ENCODE results near the gene GBX1. TPM values are rescaled to one million over a fixed set of nuclear protein-coding genes. Genes with fewer than 3 reads are reported as not detected.

Gene GBX1
- total RNA-seq, 1 donor from 2014 or later, result not detected

DNA sequence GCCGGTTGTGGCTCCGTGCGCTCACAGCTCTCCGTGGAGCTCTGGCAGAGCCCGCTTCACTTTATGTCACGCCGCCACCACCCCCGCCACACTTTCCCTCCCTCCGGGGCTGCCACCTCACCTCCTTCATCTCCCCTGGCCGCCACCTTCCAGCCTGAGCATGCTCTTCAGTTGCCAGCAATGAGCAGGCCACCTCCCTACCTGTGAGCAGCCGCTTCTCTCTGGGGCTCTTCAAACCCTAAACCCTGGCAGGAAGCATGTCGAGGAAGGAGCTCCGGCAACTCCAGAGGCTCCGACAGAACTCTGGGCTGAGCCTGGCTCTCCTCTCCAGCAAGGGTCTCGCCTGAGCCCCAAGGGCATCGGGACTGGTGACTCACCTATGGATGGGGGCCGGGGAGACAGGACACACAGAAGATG is 36.7 kb downstream of the GBX1 start:
- Mint-ChIP-seq H3K4me3 (no peak overlapping the region), H3K36me3 (ENCODE audit: low read depth) (no peaks in the 10 kb centered on the region), H3K27ac (no peak overlapping the region), H3K27me3 (ENCODE audit: insufficient read depth) (no peaks in the 10 kb centered on the region), H3K4me1 (ENCODE audit: low read depth) (no peaks in the 10 kb centered on the region), H3K9me3 (no peaks in the 10 kb centered on the region)
- intact Hi-C loops (cut with micrococcal nuclease), result no loop called here
- no peak for DNase-seq (ENCODE audit: low spot score)

DNA sequence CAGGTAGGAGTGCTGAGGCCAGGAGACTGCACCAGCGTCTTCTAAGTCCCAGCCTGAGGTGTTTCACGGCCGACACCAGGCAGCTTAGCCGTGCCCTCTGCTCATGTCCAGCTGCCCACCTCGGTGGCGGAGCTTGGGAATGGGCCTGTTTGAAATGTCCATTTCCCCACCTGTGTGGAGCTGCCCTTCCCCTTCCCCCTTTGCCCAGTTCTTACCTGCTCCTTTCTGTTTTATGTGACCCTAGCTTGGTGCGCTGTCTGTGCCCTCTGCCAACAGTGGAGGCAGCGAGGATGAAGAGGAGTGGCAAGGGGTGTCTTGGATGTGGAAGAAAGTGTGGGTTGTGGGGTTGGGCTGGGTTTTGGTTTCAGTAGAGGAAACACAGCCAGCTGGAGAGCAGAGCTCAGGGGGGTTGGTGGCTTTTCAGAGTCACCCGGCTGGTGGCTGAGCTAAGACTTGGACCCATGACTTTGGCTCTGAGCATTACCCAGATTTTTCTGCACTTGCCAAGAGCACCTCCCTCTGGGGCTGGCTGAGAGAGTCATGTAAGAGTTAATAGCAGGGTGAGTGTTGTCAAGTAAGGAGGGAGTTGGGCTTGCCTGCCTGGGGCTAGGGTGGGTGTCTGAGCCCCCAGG is 37.4 kb downstream of the GBX1 start:
- H3K9me3 Mint-ChIP-seq, result no peaks in the 10 kb centered on the region
- intact Hi-C loops (cut with micrococcal nuclease), result no loop called here
- H3K36me3 Mint-ChIP-seq (ENCODE audit: low read depth), result no peaks in the 10 kb centered on the region
- H3K27ac Mint-ChIP-seq, result no peak overlapping the region
- no peaks in the 10 kb centered on the region for H3K4me1 Mint-ChIP-seq (ENCODE audit: low read depth)
- no peaks in the 10 kb centered on the region for H3K27me3 Mint-ChIP-seq (ENCODE audit: insufficient read depth)
- no peak for DNase-seq (ENCODE audit: low spot score)
- no peak overlapping the region for H3K4me3 Mint-ChIP-seq

DNA sequence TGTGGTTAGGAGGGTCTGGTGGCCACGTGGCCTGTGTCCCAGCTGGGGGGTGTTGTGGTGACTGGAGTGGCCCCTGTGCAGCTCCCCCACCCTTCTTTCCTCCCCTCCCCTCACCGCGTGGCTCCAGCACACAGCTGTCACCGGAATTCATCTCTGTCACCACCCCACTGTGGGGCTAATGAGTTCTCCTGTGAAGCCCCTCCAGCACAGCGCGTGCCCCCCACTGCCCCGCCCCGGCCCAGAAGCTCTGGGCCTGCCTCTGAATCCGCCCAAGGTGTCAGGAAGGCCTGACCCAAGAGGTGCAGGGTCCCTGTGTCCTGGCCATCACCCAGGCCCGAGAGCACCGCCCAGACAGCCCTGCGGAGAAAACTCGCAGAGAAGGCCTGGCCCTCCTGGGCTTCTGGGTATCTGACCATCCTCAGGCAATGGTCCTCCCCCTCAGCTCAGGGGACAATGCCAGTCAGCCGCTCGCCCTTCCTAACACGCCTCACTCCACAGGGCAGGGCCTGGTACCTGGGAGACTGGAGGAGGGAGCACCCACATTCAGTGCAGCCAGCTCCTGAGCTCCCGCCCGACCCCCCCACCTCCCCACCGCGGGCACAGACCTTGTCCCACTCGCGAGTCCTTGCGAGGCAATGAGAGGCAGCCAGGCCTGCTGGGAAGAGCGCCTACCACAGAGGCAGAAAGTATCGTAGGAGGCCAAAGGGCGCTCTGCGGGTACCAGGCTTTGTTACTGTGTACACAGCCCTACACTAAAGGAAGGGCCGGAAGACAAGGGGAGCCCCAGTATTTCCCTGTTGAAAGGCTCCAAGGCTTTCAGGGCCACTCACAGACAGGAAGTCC is 38.2 kb downstream of the GBX1 start:
- Mint-ChIP-seq H3K4me1 (ENCODE audit: low read depth) (no peaks in the 10 kb centered on the region), H3K27me3 (ENCODE audit: insufficient read depth) (no peaks in the 10 kb centered on the region), H3K4me3 (no peak overlapping the region), H3K27ac (no peak overlapping the region), H3K36me3 (ENCODE audit: low read depth) (no peaks in the 10 kb centered on the region), H3K9me3 (no peaks in the 10 kb centered on the region)
- DNase-seq (ENCODE audit: low spot score), result no peak
- intact Hi-C loops (cut with micrococcal nuclease), result no loop called here

DNA sequence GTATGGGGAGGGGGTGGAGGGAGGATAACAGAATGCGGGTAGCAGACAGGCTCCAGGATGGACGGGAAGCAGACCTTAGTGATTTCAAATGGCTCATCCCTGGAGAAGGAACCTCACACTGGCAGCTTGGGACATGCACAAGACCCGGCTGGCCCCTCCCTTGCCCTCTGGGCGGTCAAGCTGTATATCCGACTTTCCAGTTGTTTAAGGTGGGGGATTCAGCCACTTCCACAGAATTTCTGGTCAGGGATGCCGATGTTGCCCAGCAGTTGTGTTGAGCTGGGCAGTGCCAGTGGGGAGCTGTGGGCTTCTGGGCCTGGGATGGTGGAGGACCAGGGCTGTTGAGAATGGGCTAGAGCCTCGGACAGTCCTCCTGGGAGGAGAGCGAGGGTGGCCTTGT is 38.8 kb downstream of the GBX1 start:
- H3K4me1 Mint-ChIP-seq (ENCODE audit: low read depth), result no peaks in the 10 kb centered on the region
- H3K4me3 Mint-ChIP-seq, result no peak overlapping the region
- no peak overlapping the region for H3K27ac Mint-ChIP-seq
- H3K9me3 Mint-ChIP-seq, result no peaks in the 10 kb centered on the region
- intact Hi-C loops (cut with micrococcal nuclease), result no loop called here
- no peak for DNase-seq (ENCODE audit: low spot score)
- no peaks in the 10 kb centered on the region for H3K27me3 Mint-ChIP-seq (ENCODE audit: insufficient read depth)
- H3K36me3 Mint-ChIP-seq (ENCODE audit: low read depth), result no peaks in the 10 kb centered on the region

DNA sequence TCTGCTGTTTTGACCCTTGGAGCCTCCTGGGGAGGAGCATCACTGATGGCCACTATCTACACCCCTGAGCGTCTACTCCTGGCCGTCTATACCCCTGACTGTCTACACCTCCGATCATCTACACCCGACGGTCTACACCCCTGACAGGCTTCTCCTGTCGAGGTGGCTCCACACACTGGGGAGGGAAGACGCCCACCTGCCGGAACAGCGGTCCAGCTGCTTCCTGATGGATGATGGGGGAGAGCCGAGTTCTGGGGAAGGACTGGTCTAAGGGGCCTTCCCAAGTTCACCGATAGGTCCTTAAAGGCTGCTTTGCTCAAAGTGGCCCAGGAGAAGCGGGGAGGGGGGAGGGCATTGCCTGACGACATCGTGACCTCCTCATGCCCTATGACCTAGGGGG is 39.4 kb downstream of the GBX1 start:
- intact Hi-C loops (cut with micrococcal nuclease), result no loop called here
- no peak overlapping the region for H3K4me3 Mint-ChIP-seq
- H3K9me3 Mint-ChIP-seq, result no peaks in the 10 kb centered on the region
- H3K27ac Mint-ChIP-seq, result peak overlapping the region; percentile 11
- no peaks in the 10 kb centered on the region for H3K27me3 Mint-ChIP-seq (ENCODE audit: insufficient read depth)
- no peak for DNase-seq (ENCODE audit: low spot score)
- H3K36me3 Mint-ChIP-seq (ENCODE audit: low read depth), result no peaks in the 10 kb centered on the region
- no peaks in the 10 kb centered on the region for H3K4me1 Mint-ChIP-seq (ENCODE audit: low read depth)

DNA sequence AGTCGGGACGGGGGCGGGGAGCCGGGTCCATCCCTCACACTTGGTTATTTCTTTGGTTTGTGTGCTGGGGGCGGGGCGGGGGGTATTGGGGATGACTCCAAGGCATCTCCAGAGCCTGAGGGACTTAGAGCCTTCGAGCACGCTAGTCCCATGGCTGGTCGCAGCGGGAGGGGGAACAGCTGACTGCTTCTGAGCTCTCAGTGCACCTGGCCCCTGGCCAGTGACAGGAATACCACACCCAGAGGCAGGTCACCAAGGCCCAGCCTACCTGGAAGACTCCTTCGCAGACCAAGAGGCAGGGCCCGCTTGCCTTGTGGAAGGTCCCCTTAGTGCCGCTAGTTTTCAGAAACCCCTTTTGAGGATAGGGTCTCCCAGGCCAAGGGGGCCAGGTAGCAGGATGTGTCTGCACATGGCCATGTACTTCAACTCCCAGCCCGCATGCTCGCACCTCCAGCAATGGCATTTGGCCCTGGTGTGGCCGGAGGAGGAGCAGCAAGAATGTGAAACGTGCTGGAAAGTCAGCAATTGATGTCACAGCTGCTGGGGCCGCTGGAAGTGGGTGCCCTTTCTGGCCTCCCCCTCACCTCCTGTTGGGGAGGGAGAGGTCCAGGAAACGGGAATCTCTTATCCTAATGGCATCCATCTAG is 40.9 kb downstream of the GBX1 start:
- intact Hi-C loops (cut with micrococcal nuclease), result no loop called here
- H3K4me1 Mint-ChIP-seq (ENCODE audit: low read depth), result no peaks in the 10 kb centered on the region
- no peaks in the 10 kb centered on the region for H3K27me3 Mint-ChIP-seq (ENCODE audit: insufficient read depth)
- H3K27ac Mint-ChIP-seq, result no peak overlapping the region
- no peak overlapping the region for H3K4me3 Mint-ChIP-seq
- no peaks in the 10 kb centered on the region for H3K9me3 Mint-ChIP-seq
- DNase-seq (ENCODE audit: low spot score), result no peak
- no peaks in the 10 kb centered on the region for H3K36me3 Mint-ChIP-seq (ENCODE audit: low read depth)

DNA sequence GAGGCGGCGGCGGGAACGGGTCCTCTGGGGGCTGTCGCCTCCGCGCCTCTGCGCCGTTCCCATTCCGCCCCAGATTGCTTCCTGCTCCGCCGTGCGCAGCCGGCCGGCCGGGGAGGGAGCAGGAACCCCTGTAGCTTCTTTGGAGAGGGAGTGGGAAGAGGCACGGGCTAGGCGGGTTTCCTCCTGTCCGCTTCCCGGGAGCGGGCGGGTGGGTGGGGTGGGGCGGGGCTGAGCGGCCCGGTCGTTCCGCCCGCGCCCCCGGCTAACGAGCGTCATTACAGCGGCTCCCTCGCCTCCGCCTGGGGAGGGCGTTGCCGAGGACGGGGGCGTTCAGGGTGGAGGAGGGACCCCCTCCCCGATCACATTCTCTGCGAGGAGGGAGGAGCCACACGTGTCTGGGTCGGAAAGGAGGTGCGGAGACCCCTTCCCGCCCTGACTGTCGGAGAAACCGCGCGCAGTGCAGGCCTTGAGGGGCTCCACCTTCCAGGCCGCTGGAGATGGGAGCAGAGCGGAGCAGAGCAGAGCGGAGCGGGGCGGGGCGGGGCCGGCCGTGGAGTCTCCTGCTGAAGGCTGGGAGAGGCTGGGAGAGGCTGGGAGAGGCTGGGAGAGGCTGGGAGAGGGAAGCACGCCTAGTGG is 41.5 kb downstream of the GBX1 start:
- Mint-ChIP-seq H3K27ac (no peak overlapping the region), H3K27me3 (ENCODE audit: insufficient read depth) (no peaks in the 10 kb centered on the region), H3K36me3 (ENCODE audit: low read depth) (no peaks in the 10 kb centered on the region), H3K4me1 (ENCODE audit: low read depth) (no peaks in the 10 kb centered on the region), H3K9me3 (no peaks in the 10 kb centered on the region), H3K4me3 (no peak overlapping the region)
- DNase-seq (ENCODE audit: low spot score), result no peak
- intact Hi-C loops (cut with micrococcal nuclease), result no loop called here

DNA sequence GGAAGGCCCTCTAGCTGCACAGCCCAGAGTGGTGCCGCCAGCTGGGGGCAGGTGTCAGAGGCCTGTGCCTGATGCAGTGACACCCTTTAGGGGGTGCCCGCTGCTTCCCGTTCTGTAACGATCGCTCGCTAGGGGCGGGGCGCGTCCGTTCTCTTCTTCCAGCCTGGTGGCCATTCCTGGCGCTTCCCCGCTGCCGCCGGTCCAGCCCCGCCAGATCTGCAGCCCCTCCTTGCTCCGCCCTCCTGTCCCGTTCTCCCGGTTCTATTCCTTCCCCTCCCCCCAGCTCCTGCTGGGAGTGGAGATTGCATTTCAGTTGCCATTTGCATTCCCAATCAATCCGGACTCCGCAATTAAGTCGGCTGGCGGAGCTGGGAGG is 42.0 kb downstream of the GBX1 start:
- DNase-seq (ENCODE audit: low spot score), result no peak
- H3K27me3 Mint-ChIP-seq (ENCODE audit: insufficient read depth), result no peaks in the 10 kb centered on the region
- H3K9me3 Mint-ChIP-seq, result no peaks in the 10 kb centered on the region
- H3K36me3 Mint-ChIP-seq (ENCODE audit: low read depth), result peaks cover 2% of the 10 kb centered on the region
- intact Hi-C loops (cut with micrococcal nuclease), result no loop called here
- H3K4me1 Mint-ChIP-seq (ENCODE audit: low read depth), result no peaks in the 10 kb centered on the region
- no peak overlapping the region for H3K27ac Mint-ChIP-seq
- H3K4me3 Mint-ChIP-seq, result no peak overlapping the region

DNA sequence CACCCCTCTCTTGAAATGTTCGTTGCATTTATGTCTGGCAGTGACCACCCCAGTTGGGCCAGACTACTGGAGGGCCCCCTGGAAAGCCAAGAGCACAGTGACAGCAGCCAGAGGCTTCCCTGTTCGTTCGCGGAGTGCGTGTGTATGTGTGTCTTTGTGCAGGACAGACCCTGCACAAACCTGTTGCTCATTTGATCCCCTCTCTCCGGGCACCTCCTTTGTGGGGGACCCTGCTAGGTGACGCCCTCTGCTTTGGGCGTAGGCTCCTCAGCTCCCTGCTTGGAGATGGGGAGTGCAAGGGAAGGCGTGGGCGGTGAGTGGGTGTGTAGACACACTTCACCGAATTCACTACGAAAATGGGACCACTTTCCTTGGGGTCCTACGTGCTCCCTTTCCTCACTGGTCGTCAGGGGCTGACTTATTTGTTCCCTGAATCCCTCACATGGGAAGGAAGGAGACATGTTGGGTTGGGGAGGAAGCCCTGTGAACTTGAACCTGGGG is 42.5 kb downstream of the GBX1 start:
- no peak overlapping the region for H3K4me3 Mint-ChIP-seq
- no peaks in the 10 kb centered on the region for H3K9me3 Mint-ChIP-seq
- H3K27me3 Mint-ChIP-seq (ENCODE audit: insufficient read depth), result no peaks in the 10 kb centered on the region
- DNase-seq (ENCODE audit: low spot score), result no peak
- H3K36me3 Mint-ChIP-seq (ENCODE audit: low read depth), result peaks cover 4% of the 10 kb centered on the region
- intact Hi-C loops (cut with micrococcal nuclease), result loop anchor here (1.0 kb wide), 3 partner anchors 47 to 178 kb away; no protein-coding TSS in a partner anchor
- H3K4me1 Mint-ChIP-seq (ENCODE audit: low read depth), result no peaks in the 10 kb centered on the region
- no peak overlapping the region for H3K27ac Mint-ChIP-seq

DNA sequence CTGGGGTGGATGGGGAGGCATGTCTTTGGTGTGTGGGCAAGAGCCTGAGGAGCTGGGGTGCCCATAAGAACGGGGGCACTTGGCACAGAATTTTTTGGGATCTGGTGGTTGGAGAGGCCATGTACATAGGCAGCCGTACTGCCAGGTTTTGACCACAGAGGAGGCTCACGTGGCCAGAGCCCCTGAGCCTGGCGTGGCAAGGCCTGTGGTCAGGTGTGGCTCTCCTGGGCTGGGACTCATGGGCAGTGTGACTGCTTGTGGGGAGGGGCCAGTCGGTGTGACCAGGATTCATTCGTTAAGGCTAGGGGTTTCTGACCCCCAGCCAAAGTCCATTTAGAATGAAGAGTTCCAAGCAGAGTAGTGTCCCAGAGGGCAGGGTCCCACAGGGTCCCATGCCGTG is 43.0 kb downstream of the GBX1 start:
- no peak overlapping the region for H3K27ac Mint-ChIP-seq
- intact Hi-C loops (cut with micrococcal nuclease), result loop anchor here (1.0 kb wide), 3 partner anchors 48 to 179 kb away; no protein-coding TSS in a partner anchor
- H3K4me1 Mint-ChIP-seq (ENCODE audit: low read depth), result no peaks in the 10 kb centered on the region
- H3K36me3 Mint-ChIP-seq (ENCODE audit: low read depth), result peaks cover 4% of the 10 kb centered on the region
- DNase-seq (ENCODE audit: low spot score), result no peak
- H3K27me3 Mint-ChIP-seq (ENCODE audit: insufficient read depth), result no peaks in the 10 kb centered on the region
- H3K4me3 Mint-ChIP-seq, result no peak overlapping the region
- no peaks in the 10 kb centered on the region for H3K9me3 Mint-ChIP-seq

DNA sequence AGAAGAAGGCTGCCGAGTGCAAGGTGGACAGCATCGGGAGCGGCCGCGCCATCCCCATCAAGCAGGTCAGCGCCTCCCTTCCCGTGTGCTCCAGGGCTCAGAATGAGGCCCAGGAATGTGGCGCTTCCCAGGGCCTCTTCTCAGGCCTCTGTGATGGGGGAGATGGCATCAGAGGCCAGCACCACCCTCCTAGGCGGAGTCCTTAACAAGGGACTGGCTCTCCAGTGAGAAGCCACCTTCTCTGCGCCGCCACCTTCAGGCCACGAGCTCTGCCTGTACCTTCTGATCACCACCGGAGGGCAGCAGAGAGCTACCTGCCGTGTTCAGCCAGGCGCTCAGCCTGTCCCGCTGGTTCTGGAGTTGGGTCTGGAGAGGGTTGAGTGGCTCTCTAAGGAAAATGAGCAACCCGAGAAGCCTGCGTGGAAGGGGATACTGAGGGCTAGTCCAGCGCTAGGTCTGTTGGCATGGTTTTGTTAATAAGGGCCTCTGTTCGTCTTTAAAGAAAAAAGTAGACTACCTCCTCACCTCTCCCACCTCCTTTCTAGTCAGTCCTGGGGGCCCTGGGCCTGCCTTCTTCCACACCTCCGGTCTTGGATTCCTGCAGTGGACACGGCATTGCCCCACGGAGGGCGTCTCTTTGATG is 43.6 kb downstream of the GBX1 start:
- DNase-seq (ENCODE audit: low spot score), result peak; percentile 71
- intact Hi-C loops (cut with micrococcal nuclease), result loop anchor here (1.0 kb wide), 3 partner anchors 48 to 179 kb away; no protein-coding TSS in a partner anchor
- H3K9me3 Mint-ChIP-seq, result no peaks in the 10 kb centered on the region
- peaks cover 5% of the 10 kb centered on the region for H3K36me3 Mint-ChIP-seq (ENCODE audit: low read depth)
- H3K27me3 Mint-ChIP-seq (ENCODE audit: insufficient read depth), result no peaks in the 10 kb centered on the region
- H3K27ac Mint-ChIP-seq, result no peak overlapping the region
- no peaks in the 10 kb centered on the region for H3K4me1 Mint-ChIP-seq (ENCODE audit: low read depth)
- no peak overlapping the region for H3K4me3 Mint-ChIP-seq

DNA sequence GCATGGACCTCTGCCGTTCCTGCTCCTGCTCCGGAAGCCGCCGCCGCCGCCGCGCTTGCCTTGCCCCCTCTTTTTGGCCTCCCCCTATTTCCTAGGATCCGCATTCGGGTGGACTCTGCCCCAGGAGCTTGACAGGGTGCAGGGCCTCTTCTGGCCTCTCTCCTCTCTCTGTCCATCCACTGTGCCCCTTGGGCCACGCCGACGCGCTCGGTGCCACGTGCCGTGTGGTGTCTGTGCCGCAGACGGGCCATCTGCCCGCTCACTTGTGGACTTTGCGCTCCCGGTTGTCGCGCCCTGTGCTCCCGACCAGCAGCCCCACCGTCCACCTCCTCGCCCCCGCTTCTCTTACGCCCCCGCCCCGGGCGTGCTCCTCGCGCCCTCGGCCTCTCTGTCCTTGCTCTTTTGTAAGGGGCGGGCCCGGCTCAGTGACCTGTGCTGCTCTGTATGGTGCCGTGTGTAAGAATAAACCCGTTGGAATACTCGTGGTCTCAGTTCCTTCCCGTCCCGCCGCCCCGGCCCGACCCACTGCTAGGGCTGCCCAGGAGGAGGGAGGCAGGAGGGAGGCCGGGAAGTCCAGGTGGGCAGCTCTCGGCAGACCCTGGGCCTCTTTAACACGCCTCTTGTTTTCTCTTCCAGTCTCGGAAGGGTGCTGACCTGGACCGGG is 44.2 kb downstream of the GBX1 start:
- Mint-ChIP-seq H3K9me3 (no peaks in the 10 kb centered on the region), H3K27ac (no peak overlapping the region), H3K27me3 (ENCODE audit: insufficient read depth) (no peaks in the 10 kb centered on the region), H3K36me3 (ENCODE audit: low read depth) (peaks cover 7% of the 10 kb centered on the region), H3K4me3 (no peak overlapping the region), H3K4me1 (ENCODE audit: low read depth) (no peaks in the 10 kb centered on the region)
- DNase-seq (ENCODE audit: low spot score), result no peak
- intact Hi-C loops (cut with micrococcal nuclease), result no loop called here
